CD14-positive monocyte (primary cell): ENCODE measurements around the gene KDM6B. TPM values are rescaled to one million over a fixed set of nuclear protein-coding genes. Genes with fewer than 3 reads are reported as not detected.

Experiments used
- DNase-seq, 3 donors: peaks; one replicate each; pipeline ENCODE4 v3.0.0-alpha.2; 2011 to 2022
- H2AFZ ChIP-seq: 2 replicates; pipeline ENCODE4 v1.6.0; 2012; ENCODE audit warnings: mild to moderate bottlenecking, low read depth, low read length, inconsistent platforms; ENCODE audit not compliant: insufficient read depth, poor library complexity, severe bottlenecking
- H3K27ac ChIP-seq, 2 donors: 1 replicate in 1 of 2; 2 replicates in 1 of 2; pipeline ENCODE4 v1.5.1; 2012 to 2013; ENCODE audit warnings: low read length in 2 of 2, control low read depth in 1 of 2, inconsistent platforms in 1 of 2, low read depth in 1 of 2, mild to moderate bottlenecking in 1 of 2
- H3K27me3 ChIP-seq, 2 donors: one replicate each; pipeline versions ENCODE4 v1.6.0 to v1.6.1; 2011 to 2013; ENCODE audit warnings: low read length in 2 of 2; ENCODE audit not compliant: control insufficient read depth in 2 of 2, insufficient read depth in 2 of 2
- H3K36me3 ChIP-seq, 2 donors: replicated peaks in 1 of 2; 1 replicate in 1 of 2; 2 replicates in 1 of 2; pipeline versions ENCODE4 v1.5.1 to v1.6.1; 2012 to 2013; ENCODE audit warnings: low read length in 2 of 2, control low read depth in 1 of 2, inconsistent platforms in 1 of 2, mild to moderate bottlenecking in 1 of 2; ENCODE audit not compliant: insufficient read depth in 2 of 2, control insufficient read depth in 1 of 2
- H3K4me1 ChIP-seq, 2 donors: 1 replicate in 1 of 2; 2 replicates in 1 of 2; pipeline versions ENCODE4 v1.5.1 to v1.6.1; 2012 to 2013; ENCODE audit warnings: low read length in 2 of 2, control low read depth in 1 of 2, inconsistent platforms in 1 of 2, mild to moderate bottlenecking in 1 of 2, moderate library complexity in 1 of 2; ENCODE audit not compliant: insufficient read depth in 2 of 2, control insufficient read depth in 1 of 2
- H3K4me2 ChIP-seq: replicated peaks from 2 replicates; pipeline ENCODE3; 2012; ENCODE audit warnings: low read length, moderate library complexity, mild to moderate bottlenecking; ENCODE audit not compliant: poor library complexity, severe bottlenecking; ENCODE audit errors: extremely low read depth
- H3K4me3 ChIP-seq, 3 experiments: fragments of 200-600 bp in 1 of 3; sonication (generic) in 1 of 3; replicated peaks in 1 of 3; 1 replicate in 2 of 3; 2 replicates in 1 of 3; pipeline ENCODE4 v1.5.1; 2011 to 2013; ENCODE audit warnings: low read length in 3 of 3, mild to moderate bottlenecking in 3 of 3, control low read depth in 2 of 3, low read depth in 2 of 3, inconsistent platforms in 1 of 3, moderate library complexity in 1 of 3
- H3K79me2 ChIP-seq: 2 replicates; pipeline ENCODE4 v1.6.0; 2012; ENCODE audit warnings: mild to moderate bottlenecking, control low read depth, inconsistent platforms, low read length, moderate library complexity; ENCODE audit not compliant: insufficient read depth
- H3K9ac ChIP-seq: 2 replicates; pipeline ENCODE4 v1.6.0; 2017; ENCODE audit warnings: low read length, mild to moderate bottlenecking; ENCODE audit not compliant: insufficient read depth, poor library complexity, severe bottlenecking
- H3K9me3 ChIP-seq, 2 donors: replicated peaks in 1 of 2; 1 replicate in 1 of 2; 2 replicates in 1 of 2; pipeline versions ENCODE4 v1.5.1 to v1.6.1; 2012 to 2013; ENCODE audit warnings: low read length in 2 of 2, control low read depth in 1 of 2; ENCODE audit not compliant: control insufficient read depth in 1 of 2, insufficient read depth in 1 of 2
- H4K20me1 ChIP-seq: 2 replicates; pipeline ENCODE4 v1.6.0; 2012; ENCODE audit warnings: mild to moderate bottlenecking, low read length, control low read depth, moderate library complexity; ENCODE audit not compliant: insufficient read depth
- H3K27ac Mint-ChIP-seq, 7 donors: one replicate each; pipeline ENCODE4 v1.8.0; 2020; ENCODE audit warnings: mild to moderate bottlenecking in 7 of 7, mixed read lengths in 7 of 7, moderate library complexity in 6 of 7, inconsistent platforms in 2 of 7
- H3K27me3 Mint-ChIP-seq, 3 donors: one replicate each; pipeline ENCODE4 v1.8.0; 2021 to 2022; ENCODE audit warnings: low read depth in 3 of 3, mild to moderate bottlenecking in 3 of 3, mixed read lengths in 3 of 3, moderate library complexity in 3 of 3, inconsistent platforms in 1 of 3
- H3K36me3 Mint-ChIP-seq, 2 donors: one replicate each; pipeline ENCODE4 v1.8.0; 2020; ENCODE audit warnings: mixed read lengths in 2 of 2, inconsistent platforms in 1 of 2, mild to moderate bottlenecking in 1 of 2
- H3K4me1 Mint-ChIP-seq: one replicate; pipeline ENCODE4 v1.8.0; 2020; ENCODE audit warnings: mild to moderate bottlenecking, mixed read lengths
- H3K4me3 Mint-ChIP-seq, 2 donors: one replicate each; pipeline ENCODE4 v1.8.0; 2020; ENCODE audit warnings: mild to moderate bottlenecking in 2 of 2, mixed read lengths in 2 of 2, moderate library complexity in 1 of 2
- H3K9me3 Mint-ChIP-seq, 7 donors: one replicate each; pipeline ENCODE4 v1.8.0; 2020 to 2022; ENCODE audit warnings: mixed read lengths in 7 of 7, mild to moderate bottlenecking in 6 of 7, moderate library complexity in 6 of 7, inconsistent platforms in 2 of 7
- CTCF ChIP-seq: fragments of 200-600 bp; IDR thresholded peaks from one replicate; pipeline ENCODE4 v1.8.0; 2022; ENCODE audit warnings: antibody characterized with exemption, mild to moderate bottlenecking
- WGBS: methylation state at CpG from one replicate; pipeline ENCODE4 v1.1.5; 2013; ENCODE audit warnings: missing lambda C conversion rate; ENCODE audit not compliant: insufficient coverage; 5-methylcytosine and 5-hydroxymethylcytosine counted together
- intact Hi-C, 2 donors: fragments of 100-400 bp; cut with micrococcal nuclease; formaldehyde crosslinking; loops; one replicate each; pipeline versions ENCODE4 v1.15.0 to v1.15.1; 2023
- polyA plus RNA-seq, 3 donors: library from polyadenylated mRNA; depleted of rRNA in 1 of 3; unstranded in 2 of 3; stranded (reverse) in 1 of 3; fragments of 300-500 nt in 2 of 3; fragments of >200 nt in 1 of 3; fragmentation: Illumina TruSeq in 2 of 3; gene quantifications; 1 replicate in 2 of 3; 2 replicates in 1 of 3; pipeline ENCODE4 v1.2.3, GENCODE V29; 2012 to 2021

The KDM6B gene
- polyA plus RNA-seq, 3 donors = 0.37 to 25.5 (median 0.44) TPM

DNA sequence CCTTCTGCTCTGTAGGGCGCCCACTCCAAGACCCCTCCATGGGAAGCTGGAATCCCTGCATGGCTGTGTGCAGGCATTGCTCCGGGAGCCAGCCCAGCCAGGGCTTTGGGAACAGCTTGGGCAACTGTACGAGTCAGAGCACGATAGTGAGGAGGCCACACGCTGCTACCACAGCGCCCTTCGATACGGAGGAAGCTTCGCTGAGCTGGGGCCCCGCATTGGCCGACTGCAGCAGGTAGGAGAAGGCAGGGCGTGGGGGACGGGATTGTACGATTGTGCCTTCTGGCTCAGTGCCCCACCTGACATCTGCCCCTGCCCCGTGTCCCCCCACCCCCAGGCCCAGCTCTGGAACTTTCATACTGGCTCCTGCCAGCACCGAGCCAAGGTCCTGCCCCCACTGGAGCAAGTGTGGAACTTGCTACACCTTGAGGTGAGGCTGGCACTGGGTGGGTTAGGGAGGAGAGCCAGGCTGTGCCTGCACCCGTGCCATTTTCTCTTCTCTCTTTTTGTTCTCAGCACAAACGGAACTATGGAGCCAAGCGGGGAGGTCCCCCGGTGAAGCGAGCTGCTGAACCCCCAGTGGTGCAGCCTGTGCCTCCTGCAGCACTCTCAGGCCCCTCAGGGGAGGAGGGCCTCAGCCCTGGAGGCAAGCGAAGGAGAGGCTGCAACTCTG is 12.2 kb downstream of the KDM6B start:
- peaks cover 57 to 58% of the 10 kb centered on the region in 2 donors for H3K36me3 ChIP-seq
- peak overlapping the region in 1 of 2 donors; percentile 34 for H3K4me3 Mint-ChIP-seq
- DNase-seq = no peak
- WGBS = 97% methylated on average over 13 of the region's 22 CpGs
- H3K36me3 Mint-ChIP-seq = peaks cover 42 to 67% of the 10 kb centered on the region in 2 donors
- no peak overlapping the region for H2AFZ ChIP-seq
- no peak overlapping the region for H3K4me3 ChIP-seq
- peaks cover 0 to 5% (median 0%) of the 10 kb centered on the region in 7 donors for H3K9me3 Mint-ChIP-seq
- H3K4me1 Mint-ChIP-seq = peaks cover 15% of the 10 kb centered on the region
- H3K4me1 ChIP-seq = peaks cover 16 to 19% of the 10 kb centered on the region in 2 donors
- H3K9ac ChIP-seq = no peak overlapping the region
- no peak overlapping the region for H3K27ac ChIP-seq
- intact Hi-C loops = no loop called here
- peaks cover 0 to 14% (median 3%) of the 10 kb centered on the region in 3 donors for H3K27me3 Mint-ChIP-seq
- TF ChIP-seq CTCF = no peak
- H4K20me1 ChIP-seq = peaks cover 72% of the 10 kb centered on the region
- peak overlapping the region in 4 of 7 donors; percentile 36 to 100 (median 78) for H3K27ac Mint-ChIP-seq
- no peak overlapping the region for H3K4me2 ChIP-seq
- no peaks in the 10 kb centered on the region for H3K9me3 ChIP-seq
- H3K79me2 ChIP-seq = peaks cover 48% of the 10 kb centered on the region
- no peaks in the 10 kb centered on the region for H3K27me3 ChIP-seq

- Mint-ChIP-seq H3K4me1 (peaks cover 20% of the 10 kb centered on the region), H3K9me3 (peaks cover 0 to 5% (median 0%) of the 10 kb centered on the region in 7 donors), H3K27me3 (peaks cover 0 to 14% (median 0%) of the 10 kb centered on the region in 3 donors), H3K36me3 (peaks cover 47 to 73% of the 10 kb centered on the region in 2 donors), H3K4me3 (no peak overlapping the region), H3K27ac (peak overlapping the region in 4 of 7 donors; percentile 4 to 48 (median 38))
- Histone ChIP-seq H4K20me1 (peaks cover 80% of the 10 kb centered on the region), H3K27me3 (no peaks in the 10 kb centered on the region), H3K27ac (no peak overlapping the region), H3K4me2 (no peak overlapping the region), H3K4me3 (no peak overlapping the region), H3K4me1 (peaks cover 20 to 23% of the 10 kb centered on the region in 2 donors), H2AFZ (no peak overlapping the region), H3K36me3 (peaks cover 63 to 66% of the 10 kb centered on the region in 2 donors), H3K9ac (no peak overlapping the region), H3K9me3 (no peaks in the 10 kb centered on the region), H3K79me2 (peaks cover 45% of the 10 kb centered on the region)
- intact Hi-C loops = no loop called here
- DNase-seq = no peak
- 97% methylated on average over 18 of the region's 34 CpGs for WGBS
- no peak for TF ChIP-seq CTCF
Observed at GRCh38 chr17:7846765-7847661, 13.0 kb downstream of the KDM6B start.
